IPS-15b (cell line): ENCODE results near the gene FAM111A.

Experiments used
- H3K27me3 ChIP-seq: one replicate; pipeline ENCODE4 v1.6.1; 2013; ENCODE audit warnings: low read length; ENCODE audit not compliant: control insufficient read depth, insufficient read depth
- H3K36me3 ChIP-seq: one replicate; pipeline ENCODE4 v1.6.1; 2013; ENCODE audit warnings: low read length; ENCODE audit not compliant: control insufficient read depth, insufficient read depth
- H3K4me1 ChIP-seq: one replicate; pipeline ENCODE4 v1.6.1; 2013; ENCODE audit warnings: mild to moderate bottlenecking, low read length; ENCODE audit not compliant: control insufficient read depth, insufficient read depth
- H3K4me3 ChIP-seq: one replicate; pipeline ENCODE4 v1.5.1; 2013; ENCODE audit warnings: low read depth, low read length
- H3K9ac ChIP-seq: one replicate; pipeline ENCODE4 v1.6.1; 2013; ENCODE audit warnings: low read depth, mild to moderate bottlenecking, low read length
- H3K9me3 ChIP-seq: one replicate; pipeline ENCODE4 v1.6.1; 2013; ENCODE audit warnings: mild to moderate bottlenecking, low read length; ENCODE audit not compliant: control insufficient read depth, insufficient read depth

The FAM111A gene

GRCh38 chr11:59196777-59197176, 54.1 kb downstream of the FAM111A start:
- no peaks in the 10 kb centered on the region for H3K9me3 ChIP-seq
- no peak overlapping the region for H3K9ac ChIP-seq
- H3K4me3 ChIP-seq: no peak overlapping the region
- H3K36me3 ChIP-seq: peaks cover 32% of the 10 kb centered on the region
- no peaks in the 10 kb centered on the region for H3K4me1 ChIP-seq
- no peaks in the 10 kb centered on the region for H3K27me3 ChIP-seq

GRCh38 chr11:59197991-59198390, 55.3 kb downstream of the FAM111A start:
- no peaks in the 10 kb centered on the region for H3K4me1 ChIP-seq
- no peaks in the 10 kb centered on the region for H3K27me3 ChIP-seq
- H3K36me3 ChIP-seq: peaks cover 25% of the 10 kb centered on the region
- no peak overlapping the region for H3K4me3 ChIP-seq
- H3K9ac ChIP-seq: no peak overlapping the region
- no peaks in the 10 kb centered on the region for H3K9me3 ChIP-seq

DNA sequence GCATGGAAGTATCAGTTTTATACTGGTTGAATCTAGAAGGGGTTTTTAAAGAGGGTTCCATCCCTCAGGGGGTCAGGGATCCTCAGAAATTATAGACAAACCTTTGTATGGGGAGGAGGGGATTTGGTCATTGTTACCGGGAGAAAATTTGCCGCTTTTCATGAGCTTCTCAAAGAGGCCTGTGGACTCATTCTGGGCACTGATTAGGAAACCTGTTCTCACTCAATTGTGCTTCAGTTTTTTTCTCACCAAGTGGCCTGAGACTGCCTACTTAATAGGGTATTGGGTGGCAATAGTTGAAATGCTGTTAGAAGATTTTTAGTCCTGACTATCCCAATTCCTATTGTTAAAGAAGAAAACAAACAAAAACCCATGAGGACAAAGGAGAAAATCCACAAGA, 56.1 kb downstream of the FAM111A start:
- Histone ChIP-seq H3K4me3 (no peak overlapping the region), H3K9me3 (no peaks in the 10 kb centered on the region), H3K27me3 (no peaks in the 10 kb centered on the region), H3K4me1 (no peaks in the 10 kb centered on the region), H3K9ac (no peak overlapping the region), H3K36me3 (peaks cover 24% of the 10 kb centered on the region)

DNA sequence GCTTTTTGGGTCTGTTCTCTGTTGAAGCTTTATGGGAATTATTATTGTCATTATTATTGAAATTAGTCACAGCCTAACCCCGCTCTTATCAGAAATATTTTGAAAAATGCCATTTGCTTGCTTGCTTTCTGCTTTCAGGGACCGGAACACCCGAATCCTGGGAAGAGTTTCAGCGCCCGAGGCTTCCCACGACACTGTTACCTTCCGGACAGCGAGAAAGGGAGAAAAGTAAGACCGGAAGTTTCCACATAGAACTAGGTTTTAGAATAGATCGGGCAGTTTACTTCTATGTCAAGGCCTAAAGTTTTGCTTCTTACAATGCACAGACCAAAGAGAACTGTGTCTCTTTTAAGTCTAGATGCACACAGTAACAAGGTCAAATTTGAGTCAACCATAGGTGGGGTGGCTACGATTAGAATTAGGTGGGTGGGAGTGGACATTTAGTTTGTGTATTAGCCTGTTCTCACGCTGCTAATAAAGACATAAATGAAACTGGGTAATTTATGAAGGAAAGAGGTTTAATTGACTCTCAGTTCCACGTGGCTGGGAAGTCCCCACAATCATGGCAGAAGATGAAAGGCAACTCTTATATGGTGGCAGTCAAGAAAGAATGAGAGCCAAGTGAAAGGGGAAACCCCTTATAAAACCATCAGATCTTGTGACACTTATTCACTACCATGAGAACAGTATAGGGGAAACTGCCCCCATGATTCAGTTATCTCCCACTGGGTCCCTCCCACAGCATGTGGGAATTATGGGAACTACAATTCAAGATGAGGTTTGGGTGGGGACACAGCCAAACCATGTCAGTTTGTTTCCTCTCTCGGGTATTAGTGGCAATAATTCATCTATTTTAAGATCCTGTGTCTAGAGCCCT, 57.1 kb downstream of the FAM111A start:
- Histone ChIP-seq H3K9ac (no peak overlapping the region), H3K27me3 (no peaks in the 10 kb centered on the region), H3K4me1 (no peaks in the 10 kb centered on the region), H3K36me3 (peaks cover 24% of the 10 kb centered on the region), H3K9me3 (no peaks in the 10 kb centered on the region), H3K4me3 (no peak overlapping the region)

- no peak overlapping the region for H3K9ac ChIP-seq
- H3K36me3 ChIP-seq: peaks cover 19% of the 10 kb centered on the region
- H3K4me1 ChIP-seq: no peaks in the 10 kb centered on the region
- no peaks in the 10 kb centered on the region for H3K9me3 ChIP-seq
- no peaks in the 10 kb centered on the region for H3K27me3 ChIP-seq
- H3K4me3 ChIP-seq: no peak overlapping the region
These were observed 57.7 kb downstream of the FAM111A start for GRCh38 chr11:59200423-59200746.

GRCh38 chr11:59201353-59201752, 58.7 kb downstream of the FAM111A start:
- Histone ChIP-seq H3K27me3 (no peaks in the 10 kb centered on the region), H3K4me1 (no peaks in the 10 kb centered on the region), H3K4me3 (no peak overlapping the region), H3K36me3 (peaks cover 12% of the 10 kb centered on the region), H3K9me3 (no peaks in the 10 kb centered on the region), H3K9ac (no peak overlapping the region)
